RWPE2 (cell line): Measurements from ENCODE around the gene CPEB4.

Experiments used
- ATAC-seq: fragments of 200-7000 bp; cut with Tn5 transposase; 3 replicates; pipeline ENCODE4 v1.9.1; 2021; ENCODE audit warnings: low read depth
- DNase-seq: peaks from one replicate; pipeline ENCODE4 v3.0.0-alpha.2; 2020; ENCODE audit warnings: low spot score
- H3K27ac ChIP-seq: fragments of 450-650 bp; 2 replicates; pipeline ENCODE4 v1.5.1; 2017; ENCODE audit warnings: mild to moderate bottlenecking; ENCODE audit not compliant: poor library complexity, severe bottlenecking
- H3K27me3 ChIP-seq: fragments of 250-450 bp; sonication (Bioruptor Pico); 2 replicates; pipeline ENCODE4 v1.5.1; 2021; ENCODE audit warnings: mild to moderate bottlenecking, moderate library complexity; ENCODE audit not compliant: insufficient read depth, poor library complexity, severe bottlenecking
- H3K36me3 ChIP-seq: fragments of 250-450 bp; sonication (Bioruptor Pico); 2 replicates; pipeline ENCODE4 v1.5.1; 2020; ENCODE audit warnings: low read depth, mild to moderate bottlenecking, moderate library complexity
- H3K4me1 ChIP-seq: fragments of 250-450 bp; sonication (Bioruptor Pico); 2 replicates; pipeline ENCODE4 v1.5.1; 2021; ENCODE audit warnings: mild to moderate bottlenecking, moderate library complexity; ENCODE audit not compliant: insufficient read depth, poor library complexity, severe bottlenecking
- H3K4me3 ChIP-seq: fragments of 250-450 bp; sonication (Bioruptor Pico); 2 replicates; pipeline ENCODE4 v1.5.1; 2021; ENCODE audit warnings: mild to moderate bottlenecking, moderate library complexity; ENCODE audit not compliant: severe bottlenecking
- H3K9me3 ChIP-seq: fragments of 250-450 bp; sonication (Bioruptor Pico); 2 replicates; pipeline ENCODE4 v1.5.1; 2021; ENCODE audit warnings: mild to moderate bottlenecking, moderate library complexity; ENCODE audit not compliant: severe bottlenecking
- CTCF ChIP-seq: fragments of 450-650 bp; IDR thresholded peaks from one replicate; pipeline ENCODE4 v1.5.1; 2017; ENCODE audit warnings: mild to moderate bottlenecking, moderate library complexity; ENCODE audit not compliant: poor library complexity, severe bottlenecking

CPEB4 gene

GRCh38 chr5:173968154-173968797 is 80.1 kb downstream of the CPEB4 start:
- Histone ChIP-seq H3K4me1 (no peaks in the 10 kb centered on the region), H3K4me3 (no peak overlapping the region), H3K27me3 (no peaks in the 10 kb centered on the region), H3K36me3 (no peaks in the 10 kb centered on the region), H3K27ac (no peak overlapping the region), H3K9me3 (no peaks in the 10 kb centered on the region)
- ATAC-seq (no peak), DNase-seq (no peak)
- TF ChIP-seq CTCF = no peak

GRCh38 chr5:173969167-173970049 is 81.3 kb downstream of the CPEB4 start:
- Histone ChIP-seq H3K27ac (no peak overlapping the region), H3K9me3 (no peaks in the 10 kb centered on the region), H3K27me3 (no peaks in the 10 kb centered on the region), H3K36me3 (no peaks in the 10 kb centered on the region), H3K4me3 (no peak overlapping the region), H3K4me1 (no peaks in the 10 kb centered on the region)
- DNase-seq (no peak), ATAC-seq (peak; percentile 74)
- no peak for TF ChIP-seq CTCF

DNA sequence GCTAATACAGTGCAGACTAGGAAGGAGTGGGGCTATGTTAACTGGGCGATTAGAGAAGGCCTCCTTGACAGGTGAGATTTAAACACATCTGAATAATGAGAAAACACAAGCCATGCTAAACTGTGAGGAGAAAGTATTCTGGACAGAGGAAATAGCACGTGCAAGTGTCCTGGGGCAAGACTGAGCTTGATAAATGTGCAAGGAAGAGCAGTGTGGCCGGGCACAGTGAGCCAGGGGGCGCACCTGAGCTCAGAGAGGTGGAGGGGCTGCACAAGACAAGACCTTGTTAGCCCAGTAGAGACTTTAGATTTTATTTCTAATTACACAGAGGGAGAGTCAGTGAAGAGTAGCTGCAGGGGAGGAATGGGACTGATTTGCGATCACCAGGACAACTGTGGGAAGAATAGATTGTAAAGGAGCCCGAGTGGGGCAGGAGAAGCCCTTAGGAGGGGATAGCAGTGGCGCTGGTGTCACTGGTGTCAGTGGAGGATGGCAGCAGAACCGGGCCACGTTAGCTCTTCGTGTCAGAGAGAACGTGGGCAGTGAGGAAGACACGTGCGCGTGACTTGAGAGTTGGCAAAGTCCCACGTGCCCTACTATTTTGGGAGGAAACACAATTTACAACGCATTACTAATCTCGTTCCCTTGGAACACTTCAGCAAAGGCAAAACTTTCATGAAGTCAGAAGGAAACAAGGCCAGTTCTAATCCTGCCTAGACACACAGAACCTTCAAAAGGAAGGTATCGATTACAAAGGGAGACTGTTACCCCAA is 82.9 kb downstream of the CPEB4 start:
- ATAC-seq (no peak), DNase-seq (no peak)
- Histone ChIP-seq H3K27me3 (no peaks in the 10 kb centered on the region), H3K36me3 (no peaks in the 10 kb centered on the region), H3K27ac (no peak overlapping the region), H3K9me3 (no peaks in the 10 kb centered on the region), H3K4me1 (no peaks in the 10 kb centered on the region), H3K4me3 (no peak overlapping the region)
- TF ChIP-seq CTCF = no peak

DNA sequence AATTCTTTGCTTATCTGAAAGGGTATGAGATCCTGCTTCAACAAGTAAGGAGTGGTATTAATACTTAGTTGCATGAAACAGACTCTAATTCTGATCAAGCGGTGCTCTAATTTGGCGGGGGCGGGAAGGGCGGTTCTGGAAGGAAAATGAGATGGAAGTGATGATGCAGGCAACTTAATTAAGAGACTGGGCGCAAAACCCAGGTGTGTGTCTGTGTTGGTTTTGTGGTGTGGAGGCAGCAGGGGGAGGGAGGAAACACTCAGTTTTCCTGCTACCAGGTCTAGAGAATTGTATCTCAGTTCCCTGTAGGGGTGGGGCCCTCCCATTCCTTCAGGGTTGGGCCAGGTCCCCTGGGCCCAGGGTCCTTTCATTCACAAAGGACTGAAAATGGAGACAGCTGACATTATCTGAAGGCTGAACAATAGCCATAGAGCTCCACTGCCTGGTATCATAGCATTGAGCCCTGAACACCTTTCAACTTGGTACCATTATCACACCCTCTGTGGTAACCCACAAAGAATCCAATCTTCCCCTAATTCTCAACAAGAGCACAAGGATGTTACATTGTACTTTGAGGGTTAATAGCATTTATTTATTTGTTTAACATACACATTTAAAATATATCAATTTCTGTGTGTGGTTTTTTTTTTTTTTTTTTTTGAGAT is 83.7 kb downstream of the CPEB4 start:
- H3K4me1 ChIP-seq = no peaks in the 10 kb centered on the region
- no peaks in the 10 kb centered on the region for H3K27me3 ChIP-seq
- H3K36me3 ChIP-seq = no peaks in the 10 kb centered on the region
- no peak overlapping the region for H3K4me3 ChIP-seq
- H3K9me3 ChIP-seq = no peaks in the 10 kb centered on the region
- ATAC-seq (no peak), DNase-seq (no peak)
- no peak overlapping the region for H3K27ac ChIP-seq
- TF ChIP-seq CTCF = no peak
